GM19351 (cell line): ENCODE results near the gene SPAG6.
A peak's percentile ranks its signal among the peaks of the same experiment; 100 is the strongest.
"Not testable (repeated sequence)": the region's sequence is repeated elsewhere in the genome, so short reads cannot be mapped to it uniquely, and the experiment has no call there.

ENCODE experiments used
- ATAC-seq: cut with Tn5 transposase; IDR thresholded peaks from one replicate; pipeline ENCODE4 v1.9.1; 2021; ENCODE audit warnings: mild to moderate bottlenecking, moderate library complexity; ENCODE audit not compliant: unreplicated experiment

The SPAG6 gene

GRCh38 chr10:22368981-22369380 is 23.7 kb downstream of the SPAG6 start:
- ATAC-seq: no peak

- ATAC-seq: peak; percentile 65
Observed at GRCh38 chr10:22369434-22370072, 24.3 kb downstream of the SPAG6 start.

DNA sequence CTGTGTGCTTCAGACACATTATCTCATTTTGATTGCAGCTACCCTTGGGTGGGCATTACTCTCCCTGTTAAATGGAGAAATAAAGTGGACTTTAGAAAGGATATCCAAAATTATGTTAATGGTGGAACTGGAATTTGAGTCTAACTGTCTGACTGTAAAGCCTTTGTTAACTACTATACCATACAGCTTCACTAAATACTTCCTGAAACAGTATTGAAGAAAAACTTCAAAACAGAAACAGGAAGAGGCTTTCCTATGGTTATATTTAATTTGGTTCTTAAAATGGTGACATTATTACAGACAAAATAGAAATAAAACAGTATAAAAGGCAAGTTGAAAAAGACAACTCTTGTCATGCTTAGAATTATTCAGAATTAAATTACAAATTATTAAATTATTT is 25.0 kb downstream of the SPAG6 start:
- no peak for ATAC-seq

- no peak for ATAC-seq
Observed at GRCh38 chr10:22372298-22372697, 27.0 kb downstream of the SPAG6 start.

DNA sequence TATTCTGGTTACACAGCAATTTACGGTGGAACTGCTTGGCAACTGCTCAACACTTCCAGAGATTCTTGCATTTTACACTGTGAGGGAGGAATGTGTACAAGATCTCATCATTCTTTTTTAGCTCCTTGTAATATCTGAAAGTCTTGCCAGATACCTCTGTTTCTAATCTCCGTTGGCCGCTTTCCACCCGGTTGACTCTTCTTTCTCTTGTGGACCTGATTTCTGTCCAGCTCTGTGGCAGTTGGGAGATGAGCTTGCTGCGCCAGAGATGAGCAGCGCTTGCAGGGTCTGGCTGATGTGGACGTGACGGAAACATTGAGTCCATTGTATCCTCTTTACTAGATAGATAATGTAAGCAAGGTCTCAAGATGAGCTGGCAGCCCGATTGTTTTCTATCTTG is 27.6 kb downstream of the SPAG6 start:
- ATAC-seq: no peak

- ATAC-seq: no peak
Observed at GRCh38 chr10:22374489-22375126, 29.3 kb downstream of the SPAG6 start.

GRCh38 chr10:22379059-22379458 is 33.8 kb downstream of the SPAG6 start:
- ATAC-seq: peak; percentile 64

GRCh38 chr10:22381262-22381661 is 36.0 kb downstream of the SPAG6 start:
- ATAC-seq: no peak

- no peak for ATAC-seq
Observed at GRCh38 chr10:22386503-22386902, 41.2 kb downstream of the SPAG6 start.

DNA sequence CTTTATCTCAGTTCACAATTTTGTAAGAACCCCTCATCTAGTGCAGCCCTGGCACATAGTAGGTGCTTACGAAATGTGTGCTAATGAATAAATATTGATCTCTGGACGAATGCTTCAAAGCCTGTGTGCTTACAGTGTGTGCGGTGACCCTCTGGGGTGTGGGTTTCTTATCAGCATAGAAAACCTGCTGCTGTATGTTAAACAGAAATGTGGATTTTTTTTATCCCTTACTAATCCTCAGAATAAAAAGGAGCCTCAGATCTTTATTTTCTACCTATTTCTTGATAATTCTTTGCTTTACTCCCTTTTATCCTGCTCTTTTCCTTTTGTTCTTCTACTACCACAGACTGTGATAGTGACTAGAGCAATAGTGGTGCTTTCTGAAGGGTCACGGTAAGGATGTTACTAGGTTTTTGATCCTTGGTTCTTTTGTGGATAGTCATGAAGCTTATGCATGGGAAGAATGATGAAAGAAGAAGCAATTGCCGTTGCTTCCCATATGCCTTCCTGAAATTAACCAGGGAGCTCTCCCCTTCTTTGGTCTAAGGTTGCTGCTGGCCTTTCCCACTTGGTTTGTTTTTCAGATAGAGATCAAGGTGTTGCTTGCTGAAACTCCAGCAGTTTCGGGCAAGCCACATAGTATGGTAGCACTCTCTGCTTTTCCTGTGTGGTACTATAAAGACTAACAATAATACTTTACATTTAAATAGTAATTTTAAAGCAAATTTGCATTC is 44.7 kb downstream of the SPAG6 start:
- no peak for ATAC-seq

- ATAC-seq: no peak
Observed at GRCh38 chr10:22391600-22391999, 46.3 kb downstream of the SPAG6 start.

DNA sequence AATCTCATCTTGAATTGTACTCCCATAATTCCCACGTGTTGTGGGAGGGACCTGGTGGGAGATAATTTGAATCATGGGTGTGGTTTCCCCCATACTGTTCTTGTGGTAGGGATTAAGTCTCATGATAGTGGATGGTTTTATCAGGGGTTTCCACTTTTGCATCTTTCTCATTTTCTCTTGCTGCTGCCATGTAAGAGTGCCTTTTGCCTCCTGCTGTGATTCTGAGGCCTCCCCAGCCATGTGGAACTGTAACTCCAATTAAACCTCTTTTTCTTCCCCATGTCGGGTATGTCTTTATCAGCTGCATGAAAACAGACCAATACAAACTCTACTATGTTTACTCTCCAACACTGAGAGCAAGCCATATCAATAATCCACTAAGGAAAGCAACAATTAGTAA is 50.9 kb downstream of the SPAG6 start:
- not testable (repeated sequence) for ATAC-seq

GRCh38 chr10:22406916-22407315 is 61.6 kb downstream of the SPAG6 start:
- ATAC-seq: not testable (repeated sequence)

DNA sequence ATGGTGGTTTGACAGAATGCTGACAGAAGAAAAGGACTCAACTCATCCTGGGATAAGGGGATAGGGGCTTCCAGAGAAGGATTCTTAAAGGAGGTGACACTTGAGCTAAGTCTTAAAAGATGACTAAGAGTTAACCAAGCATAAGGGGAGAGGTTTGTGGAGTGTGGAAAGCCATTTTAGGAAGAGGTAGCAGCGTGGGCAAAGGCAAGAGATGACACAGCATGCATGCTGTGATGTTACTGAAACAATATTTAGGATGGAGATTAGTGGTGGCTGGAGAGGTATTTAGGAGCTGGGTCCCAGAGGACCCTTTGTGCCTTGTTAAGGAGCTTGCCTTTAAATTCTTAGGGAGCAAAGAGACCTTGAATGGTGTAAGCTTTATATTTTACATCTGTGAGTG is 65.1 kb downstream of the SPAG6 start:
- ATAC-seq: no peak

- no peak for ATAC-seq
Observed at GRCh38 chr10:22410846-22411245, 65.5 kb downstream of the SPAG6 start.

DNA sequence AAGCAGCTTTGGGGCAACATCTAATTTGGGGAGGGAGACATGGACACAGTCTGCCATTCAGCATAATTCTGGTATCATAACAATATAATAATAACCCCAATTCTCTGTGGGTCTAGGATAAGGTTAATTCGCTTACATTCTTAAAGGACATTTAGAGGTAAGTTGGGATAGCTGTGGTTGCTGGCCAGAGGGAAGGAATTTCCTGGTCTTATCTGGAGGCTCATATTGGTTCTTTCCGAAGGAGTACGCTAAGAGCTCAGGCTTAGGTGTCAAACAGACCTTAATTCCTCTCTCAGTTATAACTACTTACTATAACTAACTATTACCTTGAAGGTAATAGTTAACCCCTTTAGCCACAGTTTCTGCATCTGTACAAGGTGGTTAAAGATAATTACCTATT is 68.8 kb downstream of the SPAG6 start:
- no peak for ATAC-seq

DNA sequence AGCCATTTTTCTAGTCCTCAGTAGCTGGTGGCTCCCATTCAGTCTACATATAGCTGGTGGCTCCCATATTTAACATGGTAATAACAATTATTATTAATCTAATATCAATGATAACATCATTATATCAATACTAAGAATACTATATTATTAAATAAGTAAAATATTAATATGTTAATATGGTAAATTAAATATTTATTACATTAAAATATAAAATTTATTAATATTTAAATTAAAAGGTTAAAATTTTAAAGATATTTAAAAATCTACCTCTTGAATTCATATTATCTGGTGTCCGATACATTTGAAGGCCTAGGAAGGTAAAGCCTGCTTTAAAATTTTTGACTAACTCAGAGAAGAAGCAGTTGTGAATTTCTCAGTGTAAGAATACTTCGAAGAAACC is 69.8 kb downstream of the SPAG6 start:
- no peak for ATAC-seq

DNA sequence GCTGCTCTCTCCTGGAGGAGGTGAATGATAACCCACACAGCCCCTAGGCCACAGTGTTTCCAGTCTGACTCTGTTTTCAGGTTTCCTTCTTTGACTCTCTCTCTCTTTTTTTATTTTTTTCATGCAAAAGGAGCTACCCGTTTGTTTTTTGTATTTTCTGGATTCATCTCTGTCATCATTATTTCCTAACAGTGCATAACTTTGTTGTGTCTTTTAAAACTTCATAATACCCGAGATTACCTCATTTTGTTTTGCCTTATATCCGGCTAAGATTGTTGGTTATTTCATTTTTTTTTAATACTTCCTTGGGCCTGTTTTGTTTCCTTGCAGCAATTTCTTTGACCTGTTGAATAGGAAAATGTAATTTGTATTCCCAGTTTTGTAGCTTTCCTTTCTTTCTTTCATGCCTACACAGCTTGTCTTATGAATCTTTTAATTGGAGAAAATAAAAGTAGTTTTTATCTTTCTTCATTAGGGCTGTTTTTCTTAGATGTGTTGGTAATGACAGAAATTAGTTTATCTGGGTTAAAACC is 72.5 kb downstream of the SPAG6 start:
- no peak for ATAC-seq

- ATAC-seq: no peak
Observed at GRCh38 chr10:22420787-22421517, 75.7 kb downstream of the SPAG6 start.

DNA sequence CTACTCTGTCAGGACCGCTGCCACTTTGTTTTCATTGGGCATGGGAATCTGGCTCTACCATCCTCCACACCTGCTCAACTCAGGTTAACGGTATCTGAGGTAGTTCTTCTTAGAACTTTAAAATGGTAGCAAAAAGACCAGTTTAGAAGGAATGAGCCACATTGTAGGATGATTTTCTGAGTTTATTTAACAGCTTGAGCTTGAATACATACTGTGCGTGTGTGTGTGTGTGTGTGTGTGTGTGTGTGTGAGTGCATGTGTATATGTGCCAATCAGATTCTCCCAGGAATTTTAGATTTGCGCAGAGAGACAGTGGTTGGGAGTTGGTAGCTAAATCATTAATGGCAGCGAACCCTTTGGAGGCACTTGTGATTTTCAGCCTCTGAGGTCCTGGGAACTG is 81.4 kb downstream of the SPAG6 start:
- no peak for ATAC-seq

- ATAC-seq: peak; percentile 72
Observed at GRCh38 chr10:22427101-22427500, 81.8 kb downstream of the SPAG6 start.
